GM18511 (cell line): ENCODE results near the gene ZEB2.

ENCODE experiments used
- ATAC-seq: cut with Tn5 transposase; IDR thresholded peaks from one replicate; pipeline ENCODE4 v1.9.1; 2021; ENCODE audit warnings: mild to moderate bottlenecking, moderate library complexity; ENCODE audit not compliant: unreplicated experiment

ZEB2 gene

GRCh38 chr2:144529841-144530240 lies 9.9 kb upstream of the ZEB2 start:
- ATAC-seq, result no peak

DNA sequence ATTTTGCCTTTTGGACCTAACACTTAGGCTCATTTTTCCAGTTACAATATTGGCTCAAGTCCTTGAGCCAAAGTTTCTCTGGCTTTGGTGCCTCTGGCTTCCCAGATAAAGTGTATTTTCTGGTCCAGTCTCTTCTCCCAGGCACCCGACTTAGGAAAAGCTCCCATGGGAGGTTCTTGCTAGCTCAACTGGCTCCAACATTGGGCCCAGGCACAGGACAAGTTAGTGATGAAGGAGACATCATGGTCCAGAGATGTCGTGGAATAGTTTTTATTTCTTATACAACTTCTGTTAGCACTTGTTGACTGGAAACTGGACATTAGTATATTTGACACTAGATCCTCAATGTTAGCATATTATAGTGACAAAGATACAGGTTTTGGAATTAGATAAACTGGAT lies 8.2 kb upstream of the ZEB2 start:
- ATAC-seq, result no peak

DNA sequence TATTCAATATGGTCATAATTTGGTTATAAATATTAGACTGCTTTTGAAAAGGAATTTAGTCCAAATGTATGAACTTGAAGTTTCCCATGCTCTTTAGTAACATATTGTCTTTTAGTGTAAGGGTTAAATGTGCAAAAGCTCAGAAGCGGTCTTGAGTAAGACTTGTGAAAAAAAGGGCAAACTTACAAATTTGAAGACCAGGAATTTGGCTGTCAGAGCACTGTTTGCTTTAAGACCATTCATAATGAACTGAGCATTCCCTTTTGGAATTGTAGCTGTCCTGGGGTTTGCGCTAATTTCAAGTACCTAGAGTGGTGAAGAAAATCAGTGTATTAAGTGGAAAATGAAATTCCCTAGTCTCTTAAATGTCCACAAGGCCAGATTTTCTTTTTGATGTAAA lies 6.9 kb upstream of the ZEB2 start:
- no peak for ATAC-seq

GRCh38 chr2:144524118-144525009 lies 4.4 kb upstream of the ZEB2 start:
- no peak for ATAC-seq

GRCh38 chr2:144523596-144524117 lies 3.7 kb upstream of the ZEB2 start:
- ATAC-seq, result no peak

- no peak for ATAC-seq
These were observed 3.1 kb upstream of the ZEB2 start for GRCh38 chr2:144522897-144523595.

- ATAC-seq, result no peak
These were observed 2.4 kb upstream of the ZEB2 start for GRCh38 chr2:144522176-144522896.

DNA sequence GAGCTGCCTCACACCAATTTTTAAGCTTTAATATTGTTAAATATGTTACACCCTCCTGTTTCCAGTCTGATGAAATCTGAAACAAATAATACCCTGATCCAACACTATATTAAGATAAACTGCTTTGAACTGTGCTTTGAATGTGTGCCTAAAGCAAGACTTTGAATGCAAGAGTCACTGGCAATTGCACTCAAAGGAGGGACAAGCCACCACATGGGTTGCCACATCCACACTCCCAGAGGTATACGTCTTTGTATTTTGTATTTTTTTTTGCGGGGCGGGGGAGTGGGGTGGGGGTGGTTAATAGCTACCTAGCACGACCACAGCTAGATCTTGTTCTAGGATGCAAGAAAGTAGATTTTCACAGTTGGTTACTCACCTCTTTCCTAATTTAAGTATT lies 1.8 kb upstream of the ZEB2 start:
- no peak for ATAC-seq

GRCh38 chr2:144520756-144521487 lies 1.0 kb upstream of the ZEB2 start:
- no peak for ATAC-seq

DNA sequence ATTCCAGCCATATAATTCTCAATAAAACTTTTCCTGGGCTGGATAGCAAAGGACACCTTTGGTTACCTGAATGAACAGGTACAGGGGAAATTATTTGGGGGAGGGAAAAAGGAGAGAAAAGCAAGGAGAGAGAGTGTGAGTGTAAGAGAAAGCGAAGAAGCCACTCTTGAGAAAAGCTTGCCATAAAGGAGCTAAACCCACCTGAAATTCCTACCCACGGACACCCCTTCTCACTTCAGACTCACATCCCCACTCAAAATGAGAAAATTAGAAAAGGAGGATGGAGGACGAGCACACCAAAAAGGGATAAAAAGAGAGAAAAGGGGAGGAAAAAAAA lies 354 bp downstream of the ZEB2 start:
- ATAC-seq, result no peak

DNA sequence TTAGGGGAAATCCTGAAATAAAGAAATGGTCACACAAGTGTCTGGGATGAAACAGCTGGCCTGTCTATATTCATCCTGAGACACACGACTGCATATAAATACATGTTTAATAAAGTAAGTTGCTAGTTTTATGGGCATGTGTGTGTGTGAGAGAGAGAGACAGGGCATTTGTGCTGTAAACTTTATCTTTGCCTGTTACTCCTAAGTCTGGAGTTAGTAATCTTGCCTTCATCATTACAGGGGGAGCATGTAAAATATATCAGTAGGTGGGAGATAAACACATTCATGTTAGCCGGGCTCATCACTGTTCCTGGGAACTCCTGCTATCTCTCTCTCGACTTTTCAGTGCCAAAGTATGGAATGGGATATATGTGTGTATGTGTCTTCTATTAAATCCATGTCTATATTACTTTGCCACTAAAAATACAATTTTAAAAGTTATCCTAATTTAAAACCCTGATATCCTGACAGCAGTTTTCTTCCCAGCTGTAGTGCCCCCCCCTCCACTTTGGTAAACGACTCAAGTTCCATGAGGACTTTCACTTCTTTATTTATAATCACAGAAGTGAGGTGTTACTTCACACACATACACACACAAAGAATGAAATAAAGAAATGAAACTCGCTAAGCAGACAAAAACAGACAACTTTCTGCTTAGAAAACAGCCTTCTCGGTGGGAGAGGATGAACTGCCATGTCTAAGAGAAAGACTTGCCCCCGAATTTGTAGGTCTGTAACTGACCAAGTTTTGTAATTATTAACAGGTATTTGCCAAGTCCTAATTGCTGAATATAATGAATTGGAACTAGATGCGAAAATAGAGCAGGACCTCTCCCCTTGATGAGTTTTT lies 947 bp downstream of the ZEB2 start:
- peak; percentile 59 for ATAC-seq

GRCh38 chr2:144517866-144518747 lies 1.8 kb downstream of the ZEB2 start:
- ATAC-seq, result no peak

- ATAC-seq, result peak; percentile 61
These were observed 2.7 kb downstream of the ZEB2 start for GRCh38 chr2:144516981-144517865.

- peak; percentile 19 for ATAC-seq
These were observed 3.4 kb downstream of the ZEB2 start for GRCh38 chr2:144516411-144516980.

DNA sequence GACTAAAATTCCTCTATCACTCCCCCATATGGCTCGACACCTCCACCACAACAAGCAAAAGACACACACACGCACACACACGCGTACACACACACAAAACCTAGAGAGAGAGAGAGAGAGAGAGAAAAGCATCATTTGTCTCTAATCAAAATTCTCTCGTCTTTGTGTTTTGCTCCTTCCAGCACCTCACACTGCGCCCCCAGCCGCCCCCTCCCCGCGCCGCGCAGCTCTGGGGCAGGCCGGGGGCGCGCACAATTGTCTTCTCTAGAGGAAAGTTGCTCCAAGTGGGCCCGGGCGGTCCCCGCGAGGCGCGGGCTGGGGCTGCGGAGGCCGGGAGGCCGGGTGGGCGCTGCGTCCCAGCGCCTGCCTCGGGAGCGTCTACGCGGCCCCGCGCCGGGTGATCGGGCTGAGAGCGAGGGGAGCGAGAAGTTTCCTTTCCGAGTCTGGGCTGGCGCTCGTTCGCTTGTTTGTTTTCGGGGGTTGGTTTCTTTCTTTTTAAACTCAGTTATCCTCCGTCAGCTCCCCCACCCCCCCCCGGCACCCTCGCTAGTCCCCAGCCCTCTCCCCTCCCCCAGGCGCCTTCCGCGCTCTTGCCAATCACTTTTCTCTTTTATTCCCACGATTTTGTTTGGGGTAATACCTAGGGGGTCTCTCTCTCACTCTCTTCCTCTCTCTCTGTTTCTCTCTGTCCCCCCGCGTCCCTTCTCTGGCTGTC lies 4.1 kb downstream of the ZEB2 start:
- ATAC-seq, result no peak

- ATAC-seq, result no peak
These were observed 4.7 kb downstream of the ZEB2 start for GRCh38 chr2:144515099-144515695.
